PFSK-1 (cell line): ENCODE results near the gene MTHFSD.
A peak's percentile ranks its signal among the peaks of the same experiment; 100 is the strongest.

Experiments used
- FOXP2 ChIP-seq: optimal IDR thresholded peaks from 2 replicates; pipeline ENCODE3; 2011; ENCODE audit warnings: borderline replicate concordance, control low read depth, inconsistent platforms; ENCODE audit not compliant: insufficient read depth; ENCODE audit errors: extremely low read length, extremely low read depth
- POLR2AphosphoS5 ChIP-seq: IDR thresholded peaks from 2 replicates; pipeline ENCODE4 v1.6.1; 2012; ENCODE audit warnings: low read depth, mild to moderate bottlenecking, control low read depth, low read length, moderate library complexity
- SIN3A ChIP-seq: IDR thresholded peaks from 2 replicates; pipeline ENCODE4 v1.6.1; 2012; ENCODE audit warnings: mild to moderate bottlenecking, low read length, moderate library complexity, borderline replicate concordance; ENCODE audit not compliant: insufficient read depth
- TAF1 ChIP-seq: IDR thresholded peaks from 2 replicates; pipeline ENCODE4 v1.6.1; 2012; ENCODE audit warnings: low read length, control low read depth, borderline replicate concordance; ENCODE audit not compliant: insufficient read depth
- TF ChIP-seq, protein P1 (sequence below), 2 experiments: IDR thresholded peaks; 2 replicates each; pipeline versions ENCODE4 v1.6.1 to v1.8.0; 2011 to 2012; ENCODE audit warnings: low read depth in 2 of 2, low read length in 2 of 2, control low read depth in 1 of 2, inconsistent platforms in 1 of 2, mild to moderate bottlenecking in 1 of 2, moderate library complexity in 1 of 2; ENCODE audit not compliant: insufficient read depth in 1 of 2

Gene MTHFSD

DNA sequence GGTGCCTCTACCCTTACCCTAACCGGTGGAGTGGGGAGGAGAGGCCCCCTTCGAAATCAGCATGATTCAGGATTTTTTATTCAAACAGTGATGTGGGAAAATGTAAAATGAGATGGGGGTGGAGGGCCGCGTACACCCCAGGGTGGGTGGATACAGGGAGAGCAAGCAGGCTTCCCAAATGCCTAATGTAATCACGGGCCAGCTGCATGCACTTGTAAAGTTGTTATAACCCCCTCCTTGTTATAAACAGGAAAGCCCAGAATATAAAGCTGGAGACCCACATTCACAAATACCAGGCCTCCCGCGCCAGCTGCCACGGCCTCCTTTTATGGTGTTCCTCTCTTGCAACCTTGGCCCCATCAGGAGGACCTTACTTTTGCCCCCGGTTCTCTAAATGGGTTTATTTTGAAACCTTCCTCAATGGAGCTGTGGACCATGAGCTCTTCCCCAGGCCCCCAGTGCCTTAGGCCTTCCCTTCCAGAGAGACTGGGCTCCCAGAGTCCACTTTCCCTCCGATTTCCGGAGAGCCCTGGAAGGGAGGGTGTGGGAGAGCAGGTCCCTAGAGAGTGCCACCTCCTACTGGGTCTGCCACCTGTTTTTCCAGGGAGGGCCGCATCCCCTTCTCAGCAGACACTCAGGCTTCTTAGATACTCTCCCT, 22.4 kb upstream of the MTHFSD start:
- TF ChIP-seq FOXP2 (no peak), POLR2AphosphoS5 (no peak), SIN3A (no peak), TAF1 (no peak)
- TF ChIP-seq, protein P1, sequence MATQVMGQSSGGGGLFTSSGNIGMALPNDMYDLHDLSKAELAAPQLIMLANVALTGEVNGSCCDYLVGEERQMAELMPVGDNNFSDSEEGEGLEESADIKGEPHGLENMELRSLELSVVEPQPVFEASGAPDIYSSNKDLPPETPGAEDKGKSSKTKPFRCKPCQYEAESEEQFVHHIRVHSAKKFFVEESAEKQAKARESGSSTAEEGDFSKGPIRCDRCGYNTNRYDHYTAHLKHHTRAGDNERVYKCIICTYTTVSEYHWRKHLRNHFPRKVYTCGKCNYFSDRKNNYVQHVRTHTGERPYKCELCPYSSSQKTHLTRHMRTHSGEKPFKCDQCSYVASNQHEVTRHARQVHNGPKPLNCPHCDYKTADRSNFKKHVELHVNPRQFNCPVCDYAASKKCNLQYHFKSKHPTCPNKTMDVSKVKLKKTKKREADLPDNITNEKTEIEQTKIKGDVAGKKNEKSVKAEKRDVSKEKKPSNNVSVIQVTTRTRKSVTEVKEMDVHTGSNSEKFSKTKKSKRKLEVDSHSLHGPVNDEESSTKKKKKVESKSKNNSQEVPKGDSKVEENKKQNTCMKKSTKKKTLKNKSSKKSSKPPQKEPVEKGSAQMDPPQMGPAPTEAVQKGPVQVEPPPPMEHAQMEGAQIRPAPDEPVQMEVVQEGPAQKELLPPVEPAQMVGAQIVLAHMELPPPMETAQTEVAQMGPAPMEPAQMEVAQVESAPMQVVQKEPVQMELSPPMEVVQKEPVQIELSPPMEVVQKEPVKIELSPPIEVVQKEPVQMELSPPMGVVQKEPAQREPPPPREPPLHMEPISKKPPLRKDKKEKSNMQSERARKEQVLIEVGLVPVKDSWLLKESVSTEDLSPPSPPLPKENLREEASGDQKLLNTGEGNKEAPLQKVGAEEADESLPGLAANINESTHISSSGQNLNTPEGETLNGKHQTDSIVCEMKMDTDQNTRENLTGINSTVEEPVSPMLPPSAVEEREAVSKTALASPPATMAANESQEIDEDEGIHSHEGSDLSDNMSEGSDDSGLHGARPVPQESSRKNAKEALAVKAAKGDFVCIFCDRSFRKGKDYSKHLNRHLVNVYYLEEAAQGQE (IDR thresholded peaks at IDR 0.05; ENCODE audit: insufficient read depth in 1 of 2, low read depth in 2 of 2, low read length in 2 of 2), result no peak

- TF ChIP-seq SIN3A (peak; percentile 23; the same call in 1 of the 2 replicates), TAF1 (no peak)
Measured at GRCh38 chr16:86576591-86577313, 21.7 kb upstream of the MTHFSD start.

DNA sequence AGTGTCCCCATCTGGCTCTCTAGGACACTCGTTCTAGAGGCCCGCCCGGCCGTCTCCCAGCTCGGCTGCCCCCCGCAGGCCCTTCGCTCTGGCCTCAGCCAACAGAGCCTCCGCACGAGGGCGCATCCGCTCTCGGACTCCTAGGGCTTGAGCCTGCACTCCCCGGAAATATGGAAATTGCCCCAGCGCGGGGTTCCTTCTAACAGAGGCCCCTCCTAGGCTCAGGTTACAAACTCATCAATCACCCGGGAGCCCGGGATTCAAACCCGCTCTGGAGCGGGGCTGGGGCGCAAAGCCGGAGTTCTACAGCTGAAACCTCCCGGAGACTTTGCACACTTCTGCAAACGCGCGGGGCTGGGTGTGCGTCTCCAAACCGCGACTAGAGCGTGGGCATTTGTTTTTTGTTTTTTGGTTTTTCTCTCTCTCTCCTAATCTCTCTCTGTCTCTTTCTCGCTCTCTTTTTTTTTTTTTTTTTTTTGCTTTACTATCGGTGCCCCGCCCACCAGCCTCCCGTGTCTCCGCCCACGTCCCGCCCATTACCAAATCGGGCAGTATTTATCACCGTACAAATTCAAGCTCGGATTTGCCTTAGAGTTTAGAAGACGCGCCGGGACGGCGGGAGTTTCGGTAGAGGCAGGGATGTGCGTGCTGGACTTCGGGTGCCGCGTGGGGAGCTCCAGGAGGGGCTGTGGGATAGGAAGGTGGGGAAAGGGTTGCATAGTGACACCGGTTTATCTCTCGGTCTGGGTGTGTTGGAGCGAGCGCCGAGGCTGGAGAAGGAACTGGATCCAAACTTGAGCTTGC, 20.9 kb upstream of the MTHFSD start:
- no peak for TF ChIP-seq SIN3A
- TF ChIP-seq, protein P1 (IDR thresholded peaks at IDR 0.05; ENCODE audit: insufficient read depth in 1 of 2, low read depth in 2 of 2, low read length in 2 of 2), result peak in 1 of 2 experiments; percentile 23; a peak in 1 of 4 replicates
- TF ChIP-seq POLR2AphosphoS5, result peak; percentile 94
- TF ChIP-seq FOXP2, result no peak
- TF ChIP-seq TAF1, result peak; percentile 59; the same call in 1 of the 2 replicates

DNA sequence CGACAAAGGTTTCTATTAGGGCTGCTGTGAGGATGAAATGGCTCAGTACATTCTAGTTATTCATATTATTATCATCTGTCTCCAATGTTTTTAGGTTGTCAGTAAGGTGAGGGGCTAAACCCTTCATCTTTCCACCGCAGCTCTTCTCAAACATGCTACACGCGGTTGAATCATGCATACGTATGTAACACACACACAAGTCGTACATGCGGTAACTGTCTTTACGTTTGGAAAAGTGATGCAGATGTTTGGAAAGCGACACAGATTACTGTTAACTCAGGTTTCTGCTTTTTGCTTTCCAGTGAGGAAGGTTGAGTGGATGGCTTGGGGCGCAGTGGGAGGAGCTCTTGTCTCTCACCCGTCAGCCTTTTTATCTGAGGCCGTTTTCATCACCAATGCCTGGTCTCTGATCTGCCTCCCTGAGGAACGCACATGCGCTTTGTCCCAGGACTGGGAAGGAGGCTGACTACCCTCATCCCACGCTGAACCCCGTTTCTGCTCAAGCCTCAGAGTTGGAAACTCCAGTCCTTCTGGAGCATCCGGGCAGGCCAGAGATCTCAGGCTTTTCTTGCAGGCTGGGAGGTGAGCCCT, 20.2 kb upstream of the MTHFSD start:
- no peak for TF ChIP-seq SIN3A
- TF ChIP-seq, protein P1 (IDR thresholded peaks at IDR 0.05; ENCODE audit: insufficient read depth in 1 of 2, low read depth in 2 of 2, low read length in 2 of 2), result no peak
- TF ChIP-seq TAF1, result no peak
- no peak for TF ChIP-seq POLR2AphosphoS5
- TF ChIP-seq FOXP2, result no peak

DNA sequence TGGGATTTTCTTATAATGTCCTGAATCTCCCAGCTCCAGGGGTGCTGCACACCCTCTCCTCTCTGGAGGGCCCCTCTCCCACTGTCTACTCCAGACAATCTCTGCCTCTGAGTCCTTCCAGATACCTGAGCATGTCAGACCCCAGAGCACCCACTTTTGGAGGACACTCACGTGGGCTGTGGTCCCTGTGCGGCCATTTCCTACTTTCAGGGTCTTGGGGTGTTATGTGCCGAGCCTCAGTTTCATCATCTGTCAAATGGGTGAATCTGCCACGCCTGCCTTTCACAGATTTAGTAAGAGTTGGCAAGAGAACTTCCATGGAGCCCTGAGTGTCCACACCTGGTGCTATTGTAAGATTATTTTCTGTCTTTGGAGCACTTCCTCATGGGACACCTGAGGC, 19.6 kb upstream of the MTHFSD start:
- no peak for TF ChIP-seq POLR2AphosphoS5
- TF ChIP-seq TAF1, result no peak
- no peak for TF ChIP-seq FOXP2
- no peak for TF ChIP-seq SIN3A
